Stimulated activated CD4-positive, alpha-beta T cell treated with anti-CD3 and anti-CD28 coated beads, Interleukin-15, amount 100 ng/mL, for 1 hour (primary cell): ENCODE data around the gene R3HDM2.
A peak's percentile ranks its signal among the peaks of the same experiment; 100 is the strongest.

Experiments
- DNase-seq, 2 donors: peaks; one replicate each; pipeline ENCODE4 v3.0.0-alpha.2; 2020; ENCODE audit warnings: low read depth in 1 of 2, low spot score in 1 of 2

Gene R3HDM2

DNA sequence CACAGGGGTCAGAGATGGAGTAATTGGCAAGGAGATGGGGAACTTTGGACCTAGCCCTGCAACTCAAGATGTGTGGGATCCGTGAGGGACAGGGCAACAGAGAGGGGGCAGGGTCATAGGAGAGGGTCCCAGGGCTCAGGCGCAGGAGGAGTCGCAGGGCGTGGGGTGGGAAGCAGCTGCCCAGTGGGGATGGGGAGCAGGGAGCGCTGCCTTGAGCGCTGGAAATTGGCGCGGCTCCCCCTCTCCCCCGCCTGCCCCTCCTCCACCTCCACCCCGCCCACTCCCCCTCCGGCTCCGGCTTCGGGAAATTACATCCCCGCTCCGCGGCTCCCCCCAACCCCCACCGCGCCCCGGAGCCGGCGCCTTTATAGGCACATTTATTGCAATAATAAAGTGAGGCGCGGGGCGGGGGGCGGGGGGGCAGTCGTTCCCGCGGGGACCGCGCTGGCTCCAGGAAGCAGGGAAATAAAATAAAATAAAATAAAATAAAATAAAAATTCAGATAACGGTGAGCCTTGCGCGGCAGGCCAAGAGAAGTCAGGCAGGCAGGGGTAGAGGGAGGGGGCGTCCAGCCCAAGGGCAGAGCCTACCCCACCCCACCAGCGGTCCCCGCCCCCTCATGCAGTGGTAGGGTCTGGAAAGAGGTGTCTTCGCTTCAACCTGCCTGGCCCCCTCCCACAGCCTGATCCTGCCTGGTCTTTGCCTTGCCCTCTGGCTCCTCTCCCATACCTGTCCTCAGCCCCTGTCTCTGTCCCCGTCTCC lies 210.7 kb downstream of the R3HDM2 start:
- no peak for DNase-seq

DNA sequence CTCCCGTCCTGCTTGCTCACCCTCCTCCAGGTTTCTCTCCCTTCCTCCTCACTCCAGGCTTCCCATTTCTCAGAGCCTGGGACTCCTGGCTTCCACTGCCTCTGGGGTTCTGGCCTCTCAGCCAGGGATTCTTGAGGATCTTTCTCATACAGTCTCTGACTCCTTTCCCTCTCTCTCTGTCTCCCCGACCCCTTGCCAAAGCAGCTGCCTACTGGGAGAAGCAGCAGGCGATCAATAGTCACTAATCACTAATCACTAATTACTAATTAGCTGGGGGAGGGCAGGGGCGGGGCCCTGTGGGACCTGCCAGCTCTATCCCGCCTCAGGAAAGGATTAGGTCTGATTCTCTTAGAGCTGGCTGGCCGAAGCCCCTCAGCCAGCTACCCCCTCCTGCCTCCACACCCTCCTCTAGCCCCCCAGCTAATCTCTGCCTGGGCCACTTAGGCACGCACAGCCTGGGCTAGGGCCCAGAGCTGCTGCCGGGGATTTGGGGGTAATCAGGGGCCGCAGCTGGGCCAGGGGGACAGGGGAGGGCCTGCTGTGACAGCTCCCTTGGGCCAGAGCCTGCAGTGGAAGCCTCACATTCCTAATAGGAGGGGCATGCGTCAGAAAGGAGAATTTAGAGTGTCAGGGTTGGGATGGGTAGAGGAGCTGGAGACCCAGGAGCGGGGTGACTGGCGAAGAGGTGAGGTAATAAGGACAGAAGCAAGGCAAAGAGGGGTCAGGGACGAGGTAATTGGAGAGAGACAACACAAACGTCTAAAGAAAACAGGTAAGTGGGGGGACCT lies 211.4 kb downstream of the R3HDM2 start:
- DNase-seq = no peak

DNA sequence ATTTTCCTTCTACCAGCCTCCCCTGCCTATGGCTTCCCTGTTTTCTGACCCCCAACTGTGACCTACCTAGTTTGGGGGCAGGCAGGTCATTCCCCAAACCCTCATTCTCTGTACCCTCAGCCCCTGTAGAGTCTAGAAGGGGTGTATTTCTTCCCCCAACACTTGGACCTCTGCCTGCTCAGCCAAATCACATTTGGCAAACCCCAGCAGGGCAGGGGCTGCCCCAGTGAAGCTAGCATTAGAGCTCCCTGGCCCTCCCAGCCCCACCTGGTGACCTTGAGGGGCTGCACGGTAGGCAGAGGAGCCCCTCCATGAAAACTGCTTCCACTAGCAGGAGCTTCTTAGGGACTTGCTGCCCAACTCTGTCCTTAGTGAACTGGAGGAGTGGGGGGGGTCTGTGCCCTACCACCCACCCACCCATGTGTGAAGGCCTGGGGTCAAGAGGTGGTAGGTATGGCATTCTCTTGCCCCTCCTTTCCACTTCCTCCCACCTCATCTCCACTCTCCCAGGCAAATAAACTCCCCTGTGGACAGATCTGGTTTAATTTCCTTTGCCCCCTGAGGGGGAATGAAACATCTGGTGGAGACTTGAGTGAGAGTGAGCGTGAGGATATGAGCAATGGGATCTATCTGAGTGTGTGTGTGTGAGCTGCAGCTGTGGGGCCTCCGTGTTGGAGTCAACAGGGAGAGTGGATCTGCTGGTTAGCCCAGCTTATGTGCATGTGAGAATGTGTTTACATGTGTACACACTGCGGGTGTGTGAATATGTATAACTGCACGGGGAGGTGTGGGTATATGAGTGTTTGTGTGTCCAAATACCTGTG lies 212.6 kb downstream of the R3HDM2 start:
- no peak for DNase-seq

DNA sequence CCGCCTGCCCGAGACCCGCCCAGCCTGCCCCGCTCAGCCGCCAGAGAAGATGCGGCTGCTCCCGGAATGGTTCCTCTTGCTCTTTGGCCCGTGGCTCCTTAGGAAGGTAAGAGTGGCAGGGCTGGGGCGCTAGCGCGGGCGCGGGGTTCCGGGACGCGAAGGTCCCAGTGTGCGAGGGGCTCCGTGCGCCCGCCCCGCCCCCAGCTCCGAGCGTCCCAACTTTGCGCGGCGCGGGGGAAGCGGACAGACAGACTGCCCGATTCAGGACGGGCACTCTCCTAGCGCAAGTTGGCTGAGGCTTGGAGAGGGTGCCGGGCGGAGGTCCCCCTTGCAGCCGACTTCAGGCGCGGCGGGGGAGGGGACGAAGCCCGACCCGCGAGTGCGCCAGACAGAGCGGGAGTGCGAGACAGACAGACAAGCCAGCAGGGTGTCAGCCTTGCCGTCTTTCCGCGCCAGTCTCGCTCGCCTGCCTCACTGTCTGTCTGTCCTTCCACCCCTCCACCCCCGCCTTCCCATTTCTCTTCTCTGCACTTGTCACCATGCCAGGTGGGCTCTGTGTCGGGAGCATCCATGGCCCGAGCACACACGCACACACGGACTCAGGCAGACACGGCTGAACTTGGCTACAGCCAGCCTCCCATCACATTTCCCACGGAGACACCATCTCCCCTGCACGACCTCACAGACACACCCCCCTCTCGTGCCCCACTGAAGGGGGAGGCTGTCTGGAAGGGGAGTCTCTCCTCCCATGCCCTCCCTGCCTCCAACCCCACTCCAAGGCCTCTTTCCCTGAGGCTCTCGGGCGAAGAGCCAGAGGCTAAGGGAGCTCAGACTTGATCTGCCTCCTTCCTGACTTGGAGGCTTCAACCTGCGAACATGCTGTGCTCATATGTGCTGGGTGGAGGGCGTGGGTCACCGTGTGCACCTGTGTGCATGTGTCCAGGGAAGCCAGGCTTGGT lies 213.6 kb downstream of the R3HDM2 start:
- DNase-seq = no peak

DNA sequence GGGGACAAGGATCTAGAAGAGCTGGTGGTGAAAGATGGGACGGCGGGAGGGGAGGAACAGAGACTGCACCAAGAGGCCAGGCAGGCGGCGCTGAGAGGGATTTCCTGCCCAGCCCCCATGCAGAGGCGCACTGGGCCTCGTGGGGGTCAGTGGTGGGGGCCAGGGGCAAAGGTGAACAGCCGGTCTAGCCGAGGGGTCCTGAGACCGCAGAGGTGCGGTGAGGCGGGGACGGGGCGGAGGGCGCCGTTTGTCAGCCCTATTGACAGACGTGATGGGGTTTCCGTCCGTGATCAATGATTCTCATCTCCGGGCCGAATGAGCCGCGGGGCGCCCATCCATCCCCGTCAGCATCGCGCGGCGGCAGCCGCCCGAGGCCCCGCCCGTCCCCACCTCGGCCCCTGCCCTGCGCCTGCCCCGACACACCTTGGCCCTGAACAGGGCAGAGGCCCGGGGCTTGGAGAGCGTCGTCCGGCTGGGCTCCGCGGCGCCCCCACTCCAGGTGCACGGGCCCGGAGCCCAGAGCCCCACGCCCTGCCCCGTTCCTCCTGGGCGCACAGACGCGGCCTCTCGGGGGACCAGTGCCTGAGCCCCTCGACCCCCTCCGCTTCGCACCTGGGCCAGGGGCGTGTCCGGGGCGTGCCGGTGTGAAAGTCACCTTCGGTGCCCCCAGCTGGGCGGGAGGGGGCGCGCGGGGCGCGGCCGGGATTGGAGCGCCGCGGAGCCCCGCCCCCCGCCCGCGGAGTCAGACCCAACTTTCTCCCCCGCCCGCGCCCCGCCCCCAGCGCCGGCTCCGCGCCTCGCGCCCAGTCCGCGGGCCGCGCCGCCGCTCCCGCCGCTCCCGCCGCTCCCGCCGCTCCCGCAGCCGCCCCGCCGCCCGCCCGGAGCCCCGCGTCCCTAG lies 214.6 kb downstream of the R3HDM2 start, which contains the start of gene NXPH4:
Gene NXPH4, plus strand, starts transcription at position 781 of the 898 bp plus-strand sequence. CDS start 176 bp downstream, outside the sequence.
- peak; percentile 33 to 52 for DNase-seq

DNA sequence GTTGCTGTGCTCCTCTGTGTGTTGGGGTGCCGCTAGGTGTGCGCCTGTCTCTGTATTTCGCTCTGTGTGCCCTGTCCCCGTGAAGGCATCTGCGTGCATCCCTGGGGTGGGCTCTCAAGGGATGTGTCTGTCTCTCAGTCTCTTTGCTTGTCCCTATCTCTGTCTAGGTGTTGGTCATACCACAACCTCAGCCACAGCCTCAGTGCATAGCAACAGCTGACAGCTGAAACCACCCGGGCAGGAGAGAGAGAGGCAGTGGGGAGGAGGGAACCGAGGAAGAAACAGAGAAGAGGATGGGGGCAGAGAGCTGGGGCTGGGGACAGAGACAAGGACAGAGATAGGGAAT lies 215.2 kb downstream of the R3HDM2 start:
- no peak for DNase-seq

DNA sequence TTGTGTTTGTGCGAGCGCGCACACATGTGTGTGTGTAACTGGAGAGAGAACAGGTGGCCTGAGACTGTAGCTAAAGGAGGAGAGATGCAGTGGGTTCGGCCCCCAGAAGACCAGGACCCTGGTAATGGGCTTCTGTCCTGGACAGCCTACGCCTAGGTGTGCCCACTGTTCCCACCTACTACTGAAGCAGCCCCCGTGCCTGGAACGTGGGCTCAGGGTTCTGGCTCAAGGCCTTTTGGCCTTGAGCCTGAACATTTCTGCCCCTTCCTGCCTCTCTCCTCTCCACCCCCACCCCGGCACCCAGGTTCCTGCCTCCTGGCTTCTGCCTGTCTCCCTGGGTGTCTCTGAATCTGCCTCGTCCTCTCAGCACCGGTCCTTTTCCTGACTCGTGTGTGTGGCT lies 215.8 kb downstream of the R3HDM2 start:
- no peak for DNase-seq

DNA sequence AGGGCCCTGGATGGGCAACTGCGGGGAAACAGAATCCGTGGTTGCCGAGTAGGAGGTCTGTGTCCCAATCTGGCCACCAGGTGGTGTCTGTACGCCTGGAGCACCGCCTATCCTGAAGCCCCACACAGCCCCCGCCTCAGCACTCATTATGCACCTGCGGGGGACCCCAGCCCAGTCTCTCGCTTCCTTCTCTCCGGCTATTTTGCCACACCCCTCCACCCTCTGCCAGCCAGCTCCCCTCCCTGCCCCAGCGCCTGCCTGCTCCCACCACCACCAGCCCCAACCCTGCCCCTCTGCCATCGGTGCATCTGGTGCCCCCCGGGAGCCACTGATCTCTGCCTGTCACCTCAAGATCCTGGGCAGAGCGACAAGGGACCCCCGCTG lies 216.5 kb downstream of the R3HDM2 start:
- DNase-seq = peak in 1 of 2 donors; percentile 51

DNA sequence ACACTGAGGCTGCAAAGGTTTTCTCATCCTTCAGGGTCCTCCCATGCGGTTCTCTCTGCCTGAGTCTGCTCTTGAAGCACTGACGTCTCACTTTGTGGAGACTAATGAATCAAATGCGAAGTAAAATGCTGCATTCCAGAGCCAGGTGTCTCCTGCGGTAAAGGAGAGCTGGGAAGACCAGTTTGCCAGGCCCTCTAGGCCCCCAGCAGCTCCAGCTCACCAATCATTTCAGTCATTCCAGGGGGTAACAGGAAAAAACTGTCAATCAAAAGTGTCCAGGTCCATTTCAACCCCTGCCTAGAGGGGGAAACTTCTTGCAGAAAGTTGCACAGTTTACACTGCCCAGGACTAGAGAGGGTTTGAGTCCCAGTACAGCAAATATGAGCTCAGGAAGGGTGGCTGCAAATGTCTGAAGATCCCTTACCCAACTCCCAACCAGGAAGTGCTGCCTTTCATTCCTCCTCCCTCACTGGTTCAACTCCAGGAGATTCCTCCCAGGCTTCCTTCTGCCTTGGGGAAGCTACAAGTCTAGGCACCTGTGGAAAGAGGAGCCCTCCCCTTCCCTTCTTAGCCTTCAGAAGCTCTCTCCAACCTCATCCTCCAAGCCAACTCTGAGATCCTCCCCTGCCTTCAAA lies 217.0 kb downstream of the R3HDM2 start:
- DNase-seq = no peak

DNA sequence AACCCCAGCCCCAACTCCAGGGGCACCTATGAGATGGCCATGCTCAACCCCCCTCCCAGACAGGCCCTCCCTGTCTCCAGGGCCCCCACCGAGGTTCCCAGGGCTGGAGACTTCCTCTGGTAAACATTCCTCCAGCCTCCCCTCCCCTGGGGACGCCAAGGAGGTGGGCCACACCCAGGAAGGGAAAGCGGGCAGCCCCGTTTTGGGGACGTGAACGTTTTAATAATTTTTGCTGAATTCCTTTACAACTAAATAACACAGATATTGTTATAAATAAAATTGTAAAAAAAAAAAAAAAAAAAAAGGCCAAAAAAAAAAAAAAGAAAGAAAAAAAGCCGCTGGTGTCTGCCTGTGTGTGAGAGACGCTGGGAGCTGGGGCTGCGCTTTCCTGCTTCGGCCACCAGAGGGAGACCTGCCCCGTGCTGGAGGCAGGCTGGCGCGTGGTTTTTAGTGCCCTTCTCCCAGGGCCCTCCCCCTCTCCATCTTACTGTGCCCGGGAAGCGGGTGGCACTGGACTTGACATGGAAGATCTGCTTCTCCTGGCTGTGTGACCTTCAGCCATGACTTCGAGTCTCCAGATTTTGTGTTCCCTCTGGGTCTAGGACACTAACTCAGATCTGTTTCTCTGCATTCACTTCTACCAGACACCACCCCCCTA lies 217.7 kb downstream of the R3HDM2 start:
- DNase-seq = peak; percentile 66 to 77

DNA sequence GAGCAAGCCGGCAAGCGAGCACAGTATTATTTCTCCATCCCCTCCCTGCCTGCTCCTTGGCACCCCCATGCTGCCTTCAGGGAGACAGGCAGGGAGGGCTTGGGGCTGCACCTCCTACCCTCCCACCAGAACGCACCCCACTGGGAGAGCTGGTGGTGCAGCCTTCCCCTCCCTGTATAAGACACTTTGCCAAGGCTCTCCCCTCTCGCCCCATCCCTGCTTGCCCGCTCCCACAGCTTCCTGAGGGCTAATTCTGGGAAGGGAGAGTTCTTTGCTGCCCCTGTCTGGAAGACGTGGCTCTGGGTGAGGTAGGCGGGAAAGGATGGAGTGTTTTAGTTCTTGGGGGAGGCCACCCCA lies 218.2 kb downstream of the R3HDM2 start:
- DNase-seq = no peak

DNA sequence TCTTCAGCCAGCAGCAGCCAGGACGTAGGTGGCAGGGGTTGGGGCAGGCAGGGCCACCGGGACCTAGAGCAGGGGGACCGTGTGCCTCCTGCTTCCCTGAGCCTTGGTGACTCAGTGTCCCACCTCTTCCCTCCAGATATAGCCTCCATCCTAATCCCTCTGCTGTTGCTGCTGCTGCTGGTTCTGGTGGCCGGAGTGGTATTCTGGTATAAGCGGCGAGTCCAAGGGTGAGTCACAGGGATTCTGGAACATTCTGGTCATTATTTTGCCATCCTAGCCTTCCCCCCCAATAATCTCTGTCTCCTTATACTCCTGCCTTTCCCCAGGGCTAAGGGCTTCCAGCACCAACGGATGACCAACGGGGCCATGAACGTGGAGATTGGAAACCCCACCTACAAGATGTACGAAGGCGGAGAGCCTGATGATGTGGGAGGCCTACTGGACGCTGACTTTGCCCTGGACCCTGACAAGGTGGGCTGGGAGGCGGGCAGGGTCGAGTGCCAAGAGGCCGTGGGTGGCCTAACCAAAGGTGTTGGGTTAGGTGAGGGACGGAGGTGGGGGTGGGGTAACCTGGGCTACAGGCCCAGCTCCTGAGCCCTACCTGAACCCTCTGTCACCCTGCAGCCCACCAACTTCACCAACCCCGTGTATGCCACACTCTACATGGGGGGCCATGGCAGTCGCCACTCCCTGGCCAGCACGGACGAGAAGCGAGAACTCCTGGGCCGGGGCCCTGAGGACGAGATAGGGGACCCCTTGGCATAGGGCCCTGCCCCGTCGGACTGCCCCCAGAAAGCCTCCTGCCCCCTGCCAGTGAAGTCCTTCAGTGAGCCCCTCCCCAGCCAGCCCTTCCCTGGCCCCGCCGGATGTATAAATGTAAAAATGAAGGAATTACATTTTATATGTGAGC lies 218.8 kb downstream of the R3HDM2 start:
- no peak for DNase-seq

DNA sequence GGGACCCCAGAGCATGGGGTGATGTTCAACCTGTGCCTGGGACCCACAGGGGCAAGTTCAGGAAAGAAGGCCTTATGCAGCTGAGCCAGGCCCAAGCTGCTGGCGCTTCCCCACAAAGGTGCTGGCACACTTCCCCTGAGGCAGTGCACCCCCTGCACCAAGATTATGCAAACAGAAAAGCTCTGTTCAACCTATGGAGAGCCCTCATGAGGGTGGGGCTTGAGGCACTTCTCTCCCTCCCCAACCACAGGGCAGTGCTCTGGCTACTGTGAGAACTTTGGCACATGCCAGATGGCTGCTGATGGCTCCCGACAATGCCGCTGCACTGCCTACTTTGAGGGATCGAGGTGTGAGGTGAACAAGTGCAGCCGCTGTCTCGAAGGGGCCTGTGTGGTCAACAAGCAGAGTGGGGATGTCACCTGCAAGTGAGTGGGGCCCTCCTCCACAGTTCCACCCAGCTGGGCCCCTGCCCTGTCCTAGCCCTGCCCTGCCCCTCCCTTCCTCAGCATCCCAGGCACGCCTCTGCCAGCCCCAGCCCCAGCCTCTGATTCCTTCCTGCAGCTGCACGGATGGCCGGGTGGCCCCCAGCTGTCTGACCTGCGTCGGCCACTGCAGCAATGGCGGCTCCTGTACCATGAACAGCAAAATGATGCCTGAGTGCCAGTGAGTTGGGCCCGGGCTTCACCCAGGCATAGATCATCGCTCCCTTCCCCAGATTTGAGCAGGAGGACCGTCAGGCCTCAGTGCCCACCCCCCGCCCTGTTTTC lies 219.7 kb downstream of the R3HDM2 start:
- no peak for DNase-seq

DNA sequence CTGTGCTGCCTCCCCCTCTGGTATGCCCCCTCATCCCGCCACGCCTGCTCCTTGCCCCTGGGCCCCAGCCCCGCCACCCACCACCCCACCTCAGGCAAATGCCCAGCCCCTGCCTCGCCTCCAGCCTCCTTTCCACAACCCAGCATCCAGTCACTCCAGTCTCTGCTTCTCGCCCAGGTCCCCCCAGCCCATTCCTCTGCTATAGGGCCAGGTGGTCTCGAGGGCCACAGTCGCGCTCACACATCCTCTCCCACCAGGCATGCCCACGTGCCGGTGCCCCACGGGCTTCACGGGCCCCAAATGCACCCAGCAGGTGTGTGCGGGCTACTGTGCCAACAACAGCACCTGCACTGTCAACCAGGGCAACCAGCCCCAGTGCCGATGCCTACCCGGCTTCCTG lies 220.4 kb downstream of the R3HDM2 start:
- no peak for DNase-seq

DNA sequence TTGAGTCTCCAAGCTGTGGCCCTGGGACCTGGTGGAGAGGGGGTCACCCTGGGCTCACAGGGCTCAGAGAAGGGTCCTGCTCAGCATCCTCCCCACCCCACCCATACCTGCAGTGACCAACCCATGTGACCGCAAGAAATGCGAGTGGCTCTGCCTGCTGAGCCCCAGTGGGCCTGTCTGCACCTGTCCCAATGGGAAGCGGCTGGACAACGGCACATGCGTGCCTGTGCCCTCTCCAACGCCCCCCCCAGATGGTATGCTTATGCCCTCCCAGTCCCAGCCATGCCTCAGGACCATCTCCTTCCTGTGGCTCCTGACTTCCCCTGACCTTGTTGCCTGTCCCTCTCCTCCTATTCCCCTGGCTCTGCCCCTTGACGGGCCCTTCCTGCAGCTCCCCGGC lies 220.9 kb downstream of the R3HDM2 start:
- DNase-seq = no peak

DNA sequence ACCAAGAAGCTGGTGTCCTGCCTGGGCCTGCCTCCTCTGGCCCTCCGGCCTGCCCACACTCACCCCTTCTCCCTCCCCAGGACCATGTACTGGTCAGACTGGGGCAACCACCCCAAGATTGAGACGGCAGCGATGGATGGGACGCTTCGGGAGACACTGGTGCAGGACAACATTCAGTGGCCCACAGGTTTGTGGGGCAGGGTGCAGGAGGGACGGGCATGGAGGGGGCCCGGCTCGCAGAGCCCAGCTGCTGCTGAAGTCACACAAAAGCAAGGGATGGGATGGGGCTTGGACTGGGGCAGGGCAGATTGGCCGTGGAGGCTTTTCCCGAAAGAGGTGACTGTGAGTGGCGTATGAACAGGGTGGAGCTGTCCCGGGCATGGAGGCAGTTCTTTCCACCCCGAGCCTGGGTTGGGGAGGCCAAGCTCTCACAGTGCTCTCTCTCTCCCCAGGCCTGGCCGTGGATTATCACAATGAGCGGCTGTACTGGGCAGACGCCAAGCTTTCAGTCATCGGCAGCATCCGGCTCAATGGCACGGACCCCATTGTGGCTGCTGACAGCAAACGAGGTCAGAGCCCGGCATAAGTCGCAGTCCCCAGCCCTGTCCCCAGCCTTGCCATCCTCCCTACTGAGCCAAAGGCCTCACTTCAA lies 222.1 kb downstream of the R3HDM2 start:
- no peak for DNase-seq
